ENCODE results near the gene NTRK2. TPM values are rescaled to one million over a fixed set of nuclear protein-coding genes. Genes with fewer than 3 reads are reported as not detected.

Gene NTRK2
- total RNA-seq, 1 donor from 2014 or later = 8.2 TPM

- intact Hi-C loops (cut with DNase I) = loop anchor here (10.0 kb wide), 1 partner anchor 154 kb away; no protein-coding TSS in a partner anchor
- ATAC-seq = peak; percentile 79
- DNase-seq (ENCODE audit: missing footprints) = no peak
These were observed 188.8 kb downstream of the NTRK2 start for GRCh38 chr9:84858364-84858763.

- no peak for DNase-seq (ENCODE audit: missing footprints)
- no peak for ATAC-seq
- intact Hi-C loops (cut with DNase I) = loop anchor here (5.0 kb wide), 1 partner anchor 38 kb away; no protein-coding TSS in a partner anchor
These were observed 191.0 kb downstream of the NTRK2 start for GRCh38 chr9:84860249-84861115.

- DNase-seq (ENCODE audit: missing footprints) (no peak), ATAC-seq (no peak)
- intact Hi-C loops (cut with DNase I) = loop anchor here (5.0 kb wide), 1 partner anchor 39 kb away; no protein-coding TSS in a partner anchor
These were observed 191.9 kb downstream of the NTRK2 start for GRCh38 chr9:84861455-84861854.

GRCh38 chr9:84862308-84862707 lies 192.8 kb downstream of the NTRK2 start:
- intact Hi-C loops (cut with DNase I) = loop anchor here (5.0 kb wide), 1 partner anchor 40 kb away; no protein-coding TSS in a partner anchor
- DNase-seq (ENCODE audit: missing footprints) (no peak), ATAC-seq (no peak)

- intact Hi-C loops (cut with DNase I) = loop anchor here (5.0 kb wide), 1 partner anchor 41 kb away; no protein-coding TSS in a partner anchor
- ATAC-seq = no peak
- no peak for DNase-seq (ENCODE audit: missing footprints)
These were observed 193.3 kb downstream of the NTRK2 start for GRCh38 chr9:84862810-84863287.

GRCh38 chr9:84863372-84863771 lies 193.8 kb downstream of the NTRK2 start:
- DNase-seq (ENCODE audit: missing footprints) (no peak), ATAC-seq (no peak)
- intact Hi-C loops (cut with DNase I) = loop anchor here (5.0 kb wide), 1 partner anchor 41 kb away; no protein-coding TSS in a partner anchor

GRCh38 chr9:84866396-84867175 lies 197.1 kb downstream of the NTRK2 start:
- intact Hi-C loops (cut with DNase I) = no loop called here
- ATAC-seq (peak; percentile 51), DNase-seq (ENCODE audit: missing footprints) (no peak)

GRCh38 chr9:84867186-84867585 lies 197.7 kb downstream of the NTRK2 start:
- ATAC-seq = peak; percentile 85
- intact Hi-C loops (cut with DNase I) = no loop called here
- DNase-seq (ENCODE audit: missing footprints) = no peak

GRCh38 chr9:84869091-84869490 lies 199.6 kb downstream of the NTRK2 start:
- ATAC-seq (no peak), DNase-seq (ENCODE audit: missing footprints) (no peak)
- intact Hi-C loops (cut with DNase I) = no loop called here

- intact Hi-C loops (cut with DNase I) = no loop called here
- ATAC-seq (no peak), DNase-seq (ENCODE audit: missing footprints) (no peak)
These were observed 202.5 kb downstream of the NTRK2 start for GRCh38 chr9:84871983-84872382.

GRCh38 chr9:84874022-84874421 lies 204.5 kb downstream of the NTRK2 start:
- ATAC-seq (no peak), DNase-seq (ENCODE audit: missing footprints) (no peak)
- intact Hi-C loops (cut with DNase I) = no loop called here

GRCh38 chr9:84874596-84874995 lies 205.1 kb downstream of the NTRK2 start:
- DNase-seq (ENCODE audit: missing footprints) = no peak
- intact Hi-C loops (cut with DNase I) = no loop called here
- ATAC-seq = peak; percentile 38

GRCh38 chr9:84875193-84875592 lies 205.7 kb downstream of the NTRK2 start:
- ATAC-seq (peak; percentile 88), DNase-seq (ENCODE audit: missing footprints) (no peak)
- intact Hi-C loops (cut with DNase I) = no loop called here

- ATAC-seq = no peak
- intact Hi-C loops (cut with DNase I) = no loop called here
- DNase-seq (ENCODE audit: missing footprints) = no peak
These were observed 210.1 kb downstream of the NTRK2 start for GRCh38 chr9:84879631-84880030.

GRCh38 chr9:84880835-84881234 lies 211.3 kb downstream of the NTRK2 start:
- ATAC-seq (no peak), DNase-seq (ENCODE audit: missing footprints) (no peak)
- intact Hi-C loops (cut with DNase I) = no loop called here

- DNase-seq (ENCODE audit: missing footprints) (no peak), ATAC-seq (no peak)
- intact Hi-C loops (cut with DNase I) = no loop called here
These were observed 217.3 kb downstream of the NTRK2 start for GRCh38 chr9:84886866-84887265.

GRCh38 chr9:84891924-84892323 lies 222.4 kb downstream of the NTRK2 start:
- no peak for DNase-seq (ENCODE audit: missing footprints)
- ATAC-seq = no peak
- intact Hi-C loops (cut with DNase I) = no loop called here

- peak; percentile 56 for ATAC-seq
- no peak for DNase-seq (ENCODE audit: missing footprints)
- intact Hi-C loops (cut with DNase I) = no loop called here
These were observed 224.0 kb downstream of the NTRK2 start for GRCh38 chr9:84893419-84894128.

- intact Hi-C loops (cut with DNase I) = no loop called here
- no peak for DNase-seq (ENCODE audit: missing footprints)
- no peak for ATAC-seq
These were observed 225.3 kb downstream of the NTRK2 start for GRCh38 chr9:84894859-84895258.
